NCI-H1105 (cell line): ENCODE results near the gene CXCL5.

Source experiments
- DNase-seq: peaks from one replicate; lab custom pipeline; 2025; lab: John Stamatoyannopoulos, UW

The CXCL5 gene

DNA sequence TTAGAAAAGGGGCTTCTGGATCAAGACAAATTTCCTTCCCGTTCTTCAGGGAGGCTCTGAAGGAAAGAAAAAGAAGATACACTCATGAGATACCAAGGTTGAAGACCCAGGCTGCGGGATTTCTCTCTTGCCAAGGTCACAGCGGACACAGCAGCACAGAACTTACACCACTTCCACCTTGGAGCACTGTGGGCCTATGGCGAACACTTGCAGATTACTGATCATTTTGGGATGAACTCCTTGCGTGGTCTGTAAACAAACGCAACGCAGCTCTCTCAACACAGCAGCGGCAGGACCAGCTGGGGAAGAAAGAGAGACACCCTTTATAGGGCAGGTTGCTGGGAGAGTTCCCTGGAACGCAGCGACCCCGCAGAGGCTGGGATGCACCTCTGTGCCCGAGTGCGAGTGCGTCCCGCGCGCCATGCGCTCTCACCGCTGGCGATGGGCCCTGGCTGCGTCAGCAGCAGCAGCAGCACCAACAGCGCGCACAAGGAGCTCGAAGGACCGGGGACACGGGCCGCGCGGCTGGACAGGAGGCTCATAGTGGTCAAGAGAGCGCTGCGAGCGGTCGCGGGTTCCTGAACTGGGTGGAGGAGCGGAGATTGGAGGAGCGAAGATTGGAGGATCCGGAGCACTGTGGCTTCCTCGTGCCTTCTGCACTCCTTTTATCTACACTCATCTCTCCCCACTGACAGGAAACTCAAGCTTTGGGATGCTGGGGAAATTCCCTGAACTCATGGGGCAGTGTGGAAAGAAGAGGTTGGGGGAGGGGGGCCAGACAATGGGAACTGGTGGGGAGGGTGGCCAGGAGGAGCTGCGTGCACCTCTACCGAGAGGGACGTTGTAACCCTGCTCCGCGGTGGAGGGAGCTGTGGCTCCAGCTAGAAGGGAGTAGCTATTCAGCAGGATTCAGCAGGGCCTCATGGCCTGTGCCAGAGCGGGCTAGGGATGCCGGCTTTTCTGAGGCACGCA, at the start of gene CXCL5:
CXCL5 (minus strand) TSS at position 638 of the 972 bp plus-strand sequence; CDS start at position 542, 96 bp downstream.
- no peak for DNase-seq

DNA sequence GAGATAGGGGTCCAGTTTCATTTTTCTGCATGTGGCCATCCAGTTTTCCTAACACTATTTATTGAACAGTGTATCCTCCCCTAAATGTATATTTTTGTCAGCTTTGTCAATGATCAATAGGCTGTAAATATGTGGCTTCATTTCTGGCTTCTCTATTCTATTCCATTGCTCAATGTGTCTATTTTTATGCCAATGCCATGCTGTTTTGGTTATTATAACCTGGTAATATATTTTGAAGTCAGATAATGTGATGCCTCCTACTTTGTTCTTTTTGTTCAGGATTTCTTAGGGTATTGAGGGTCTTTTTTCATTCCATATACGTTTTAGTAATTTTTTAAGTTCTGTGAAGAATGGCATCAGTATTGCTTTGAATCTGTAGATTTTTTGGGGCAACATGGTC, 48.7 kb upstream of the CXCL5 start:
- no peak for DNase-seq

DNA sequence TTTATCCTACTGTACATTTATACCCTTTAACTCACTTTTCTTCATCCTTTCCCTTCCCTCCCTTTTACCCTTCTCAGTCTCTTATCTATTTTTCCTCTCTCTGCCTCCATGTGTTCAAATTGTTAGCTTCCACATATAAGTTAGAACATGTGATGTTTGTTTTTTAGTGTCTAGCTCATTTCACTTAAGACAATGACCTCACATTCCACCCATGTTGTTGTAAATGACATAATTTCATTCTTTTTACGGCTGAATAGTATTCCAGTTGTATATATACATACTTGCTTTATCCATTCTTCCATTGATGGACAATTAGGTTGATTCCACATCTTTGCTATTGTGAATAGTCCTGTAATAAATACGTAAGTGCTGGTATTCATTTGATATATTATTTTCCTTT, 47.3 kb upstream of the CXCL5 start:
- no peak for DNase-seq

GRCh38 chr4:74045247-74045646, 46.8 kb upstream of the CXCL5 start:
- DNase-seq: no peak

GRCh38 chr4:74044677-74045076, 46.2 kb upstream of the CXCL5 start:
- DNase-seq: no peak

- no peak for DNase-seq
Measured at GRCh38 chr4:74042681-74043080, 44.2 kb upstream of the CXCL5 start.

GRCh38 chr4:74041418-74041817, 42.9 kb upstream of the CXCL5 start:
- DNase-seq: no peak

- DNase-seq: no peak
Measured at GRCh38 chr4:74039315-74039763, 40.9 kb upstream of the CXCL5 start.

GRCh38 chr4:74038425-74039314, 40.2 kb upstream of the CXCL5 start, which contains the start of gene CXCL3:
CXCL3 (minus strand) TSS chr4:74038689; CDS start chr4:74038611, 78 bp downstream.
- DNase-seq: peak; percentile 9

GRCh38 chr4:74038086-74038424, 39.6 kb upstream of the CXCL5 start:
- DNase-seq: no peak

- no peak for DNase-seq
Measured at GRCh38 chr4:74037076-74037955, 38.8 kb upstream of the CXCL5 start.

GRCh38 chr4:74033739-74034138, 35.3 kb upstream of the CXCL5 start:
- no peak for DNase-seq

GRCh38 chr4:74032064-74032463, 33.6 kb upstream of the CXCL5 start:
- no peak for DNase-seq

GRCh38 chr4:74031576-74031975, 33.1 kb upstream of the CXCL5 start:
- no peak for DNase-seq

DNA sequence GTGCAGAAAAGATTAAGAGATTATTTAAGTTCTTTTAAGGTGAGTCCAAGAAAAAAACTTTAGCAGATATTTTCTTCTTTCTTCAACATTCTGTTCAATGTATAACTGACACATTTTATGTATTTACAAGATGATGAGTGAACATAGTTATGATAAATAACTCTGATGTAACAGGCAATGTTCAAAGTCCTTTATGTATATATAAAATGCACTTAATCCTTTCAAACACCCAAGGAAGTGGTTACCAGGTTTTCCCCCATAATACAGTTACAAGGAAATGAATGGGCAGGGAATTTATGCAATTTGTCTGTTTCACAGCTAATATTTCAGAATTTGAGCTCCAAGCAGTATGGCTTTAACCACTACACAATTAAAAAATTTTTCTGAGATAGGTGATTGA, 31.8 kb upstream of the CXCL5 start:
- no peak for DNase-seq

GRCh38 chr4:74028504-74028903, 30.0 kb upstream of the CXCL5 start:
- no peak for DNase-seq

DNA sequence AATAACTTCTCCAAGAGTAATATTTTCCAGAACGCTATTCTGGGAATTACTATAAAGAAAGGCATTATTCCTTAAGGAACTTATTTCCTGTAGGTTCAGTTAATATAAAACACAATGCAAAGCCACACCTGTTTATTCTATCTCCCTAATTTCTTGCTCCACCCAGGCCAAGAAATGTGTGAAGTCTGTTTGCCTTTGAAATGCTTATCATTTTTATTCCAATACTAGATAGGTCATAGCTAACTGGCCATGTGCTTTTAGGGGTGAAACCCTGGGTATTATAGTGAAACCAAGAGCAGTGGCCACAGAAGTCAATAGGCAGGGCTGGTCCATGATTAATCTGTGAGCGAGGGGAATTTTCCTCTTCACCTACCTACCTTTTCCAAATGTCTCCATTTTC, 25.2 kb upstream of the CXCL5 start:
- no peak for DNase-seq

DNA sequence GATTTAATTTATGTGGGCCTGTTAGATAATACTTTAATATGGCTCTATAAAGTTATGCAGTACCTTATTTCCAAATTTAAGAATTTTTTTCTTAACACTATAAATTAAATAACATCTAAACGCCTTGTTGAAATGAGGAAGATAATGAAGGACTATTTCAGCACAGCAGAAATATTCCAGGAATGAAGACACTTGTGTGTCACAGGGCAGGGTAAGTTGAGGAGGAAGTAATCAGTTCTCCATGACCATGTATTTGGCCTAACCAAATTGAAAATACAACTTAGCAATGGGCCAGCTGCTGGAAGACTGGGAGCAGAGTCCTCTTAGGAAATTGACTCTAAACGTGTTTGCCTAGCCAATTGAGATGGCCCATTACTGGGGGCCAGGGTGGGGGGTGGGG, 23.1 kb upstream of the CXCL5 start:
- no peak for DNase-seq

GRCh38 chr4:74018771-74019170, 20.3 kb upstream of the CXCL5 start:
- DNase-seq: no peak

- DNase-seq: no peak
Measured at GRCh38 chr4:74018116-74018515, 19.6 kb upstream of the CXCL5 start.

GRCh38 chr4:74016068-74016467, 17.6 kb upstream of the CXCL5 start:
- no peak for DNase-seq
